ENCODE data around the gene C2CD4A. TPM values are rescaled to one million over a fixed set of nuclear protein-coding genes. Genes with fewer than 3 reads are reported as not detected.

Gene C2CD4A
- total and polyA plus RNA-seq, 9 of the 15 experiments (the other 6 are each of a cell fraction or from before 2014, with no cell fraction given), result not detected

- TF ChIP-seq, protein P1, sequence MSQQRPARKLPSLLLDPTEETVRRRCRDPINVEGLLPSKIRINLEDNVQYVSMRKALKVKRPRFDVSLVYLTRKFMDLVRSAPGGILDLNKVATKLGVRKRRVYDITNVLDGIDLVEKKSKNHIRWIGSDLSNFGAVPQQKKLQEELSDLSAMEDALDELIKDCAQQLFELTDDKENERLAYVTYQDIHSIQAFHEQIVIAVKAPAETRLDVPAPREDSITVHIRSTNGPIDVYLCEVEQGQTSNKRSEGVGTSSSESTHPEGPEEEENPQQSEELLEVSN (IDR thresholded peaks at IDR 0.05; ENCODE audit: borderline replicate concordance in 1 of 2, extremely low read depth in 1 of 2, insufficient read depth in 1 of 2, insufficient read length in 1 of 2, low read depth in 1 of 2, low read length in 1 of 2, poor library complexity in 1 of 2, severe bottlenecking in 1 of 2), result no peak
- no peak for TF ChIP-seq ZBED1 (IDR thresholded peaks at IDR 0.05)
- TF ChIP-seq, protein P2, sequence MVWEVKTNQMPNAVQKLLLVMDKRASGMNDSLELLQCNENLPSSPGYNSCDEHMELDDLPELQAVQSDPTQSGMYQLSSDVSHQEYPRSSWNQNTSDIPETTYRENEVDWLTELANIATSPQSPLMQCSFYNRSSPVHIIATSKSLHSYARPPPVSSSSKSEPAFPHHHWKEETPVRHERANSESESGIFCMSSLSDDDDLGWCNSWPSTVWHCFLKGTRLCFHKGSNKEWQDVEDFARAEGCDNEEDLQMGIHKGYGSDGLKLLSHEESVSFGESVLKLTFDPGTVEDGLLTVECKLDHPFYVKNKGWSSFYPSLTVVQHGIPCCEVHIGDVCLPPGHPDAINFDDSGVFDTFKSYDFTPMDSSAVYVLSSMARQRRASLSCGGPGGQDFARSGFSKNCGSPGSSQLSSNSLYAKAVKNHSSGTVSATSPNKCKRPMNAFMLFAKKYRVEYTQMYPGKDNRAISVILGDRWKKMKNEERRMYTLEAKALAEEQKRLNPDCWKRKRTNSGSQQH (CRISPR knock-in tag; IDR thresholded peaks at IDR 0.05), result no peak
- TF ChIP-seq PRMT5 (CRISPR knock-in tag; IDR thresholded peaks at IDR 0.05), result no peak
- TF ChIP-seq FUS (optimal IDR thresholded peaks at IDR 0.05; ENCODE audit: low read depth, low read length), result no peak
- TF ChIP-seq POLR2H (tag; IDR thresholded peaks at IDR 0.05; ENCODE audit: low read depth), result no peak
- no peak for TF ChIP-seq PTTG1 (tag; IDR thresholded peaks at IDR 0.05; ENCODE audit: low read depth)
- peak; percentile 71; the same call in 1 of the 2 replicates for TF ChIP-seq ZNF589 (CRISPR knock-in tag; IDR thresholded peaks at IDR 0.05; ENCODE audit: low read depth)
- TF ChIP-seq, protein P3, sequence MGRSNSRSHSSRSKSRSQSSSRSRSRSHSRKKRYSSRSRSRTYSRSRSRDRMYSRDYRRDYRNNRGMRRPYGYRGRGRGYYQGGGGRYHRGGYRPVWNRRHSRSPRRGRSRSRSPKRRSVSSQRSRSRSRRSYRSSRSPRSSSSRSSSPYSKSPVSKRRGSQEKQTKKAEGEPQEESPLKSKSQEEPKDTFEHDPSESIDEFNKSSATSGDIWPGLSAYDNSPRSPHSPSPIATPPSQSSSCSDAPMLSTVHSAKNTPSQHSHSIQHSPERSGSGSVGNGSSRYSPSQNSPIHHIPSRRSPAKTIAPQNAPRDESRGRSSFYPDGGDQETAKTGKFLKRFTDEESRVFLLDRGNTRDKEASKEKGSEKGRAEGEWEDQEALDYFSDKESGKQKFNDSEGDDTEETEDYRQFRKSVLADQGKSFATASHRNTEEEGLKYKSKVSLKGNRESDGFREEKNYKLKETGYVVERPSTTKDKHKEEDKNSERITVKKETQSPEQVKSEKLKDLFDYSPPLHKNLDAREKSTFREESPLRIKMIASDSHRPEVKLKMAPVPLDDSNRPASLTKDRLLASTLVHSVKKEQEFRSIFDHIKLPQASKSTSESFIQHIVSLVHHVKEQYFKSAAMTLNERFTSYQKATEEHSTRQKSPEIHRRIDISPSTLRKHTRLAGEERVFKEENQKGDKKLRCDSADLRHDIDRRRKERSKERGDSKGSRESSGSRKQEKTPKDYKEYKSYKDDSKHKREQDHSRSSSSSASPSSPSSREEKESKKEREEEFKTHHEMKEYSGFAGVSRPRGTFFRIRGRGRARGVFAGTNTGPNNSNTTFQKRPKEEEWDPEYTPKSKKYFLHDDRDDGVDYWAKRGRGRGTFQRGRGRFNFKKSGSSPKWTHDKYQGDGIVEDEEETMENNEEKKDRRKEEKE (IDR thresholded peaks at IDR 0.05; ENCODE audit: borderline replicate concordance in 1 of 2, control insufficient read depth in 1 of 2, low read depth in 2 of 2, low read length in 1 of 2), result no peak
- peak; percentile 31; the same call in 1 of the 2 replicates for TF ChIP-seq ZNF239 (CRISPR knock-in tag; IDR thresholded peaks at IDR 0.05)
- TF ChIP-seq TGIF2 (CRISPR knock-in tag; IDR thresholded peaks at IDR 0.05), result no peak
- no peak for TF ChIP-seq MECOM (CRISPR knock-in tag; IDR thresholded peaks at IDR 0.05)
- TF ChIP-seq STAT5B (CRISPR knock-in tag; IDR thresholded peaks at IDR 0.05), result no peak
- TF ChIP-seq SP1 (CRISPR knock-in tag; IDR thresholded peaks at IDR 0.05), result no peak
- TF ChIP-seq SP2 (IDR thresholded peaks at IDR 0.05; ENCODE audit: extremely low read depth, low read depth, low read length, poor library complexity, severe bottlenecking), result no peak
- TF ChIP-seq, protein P4, sequence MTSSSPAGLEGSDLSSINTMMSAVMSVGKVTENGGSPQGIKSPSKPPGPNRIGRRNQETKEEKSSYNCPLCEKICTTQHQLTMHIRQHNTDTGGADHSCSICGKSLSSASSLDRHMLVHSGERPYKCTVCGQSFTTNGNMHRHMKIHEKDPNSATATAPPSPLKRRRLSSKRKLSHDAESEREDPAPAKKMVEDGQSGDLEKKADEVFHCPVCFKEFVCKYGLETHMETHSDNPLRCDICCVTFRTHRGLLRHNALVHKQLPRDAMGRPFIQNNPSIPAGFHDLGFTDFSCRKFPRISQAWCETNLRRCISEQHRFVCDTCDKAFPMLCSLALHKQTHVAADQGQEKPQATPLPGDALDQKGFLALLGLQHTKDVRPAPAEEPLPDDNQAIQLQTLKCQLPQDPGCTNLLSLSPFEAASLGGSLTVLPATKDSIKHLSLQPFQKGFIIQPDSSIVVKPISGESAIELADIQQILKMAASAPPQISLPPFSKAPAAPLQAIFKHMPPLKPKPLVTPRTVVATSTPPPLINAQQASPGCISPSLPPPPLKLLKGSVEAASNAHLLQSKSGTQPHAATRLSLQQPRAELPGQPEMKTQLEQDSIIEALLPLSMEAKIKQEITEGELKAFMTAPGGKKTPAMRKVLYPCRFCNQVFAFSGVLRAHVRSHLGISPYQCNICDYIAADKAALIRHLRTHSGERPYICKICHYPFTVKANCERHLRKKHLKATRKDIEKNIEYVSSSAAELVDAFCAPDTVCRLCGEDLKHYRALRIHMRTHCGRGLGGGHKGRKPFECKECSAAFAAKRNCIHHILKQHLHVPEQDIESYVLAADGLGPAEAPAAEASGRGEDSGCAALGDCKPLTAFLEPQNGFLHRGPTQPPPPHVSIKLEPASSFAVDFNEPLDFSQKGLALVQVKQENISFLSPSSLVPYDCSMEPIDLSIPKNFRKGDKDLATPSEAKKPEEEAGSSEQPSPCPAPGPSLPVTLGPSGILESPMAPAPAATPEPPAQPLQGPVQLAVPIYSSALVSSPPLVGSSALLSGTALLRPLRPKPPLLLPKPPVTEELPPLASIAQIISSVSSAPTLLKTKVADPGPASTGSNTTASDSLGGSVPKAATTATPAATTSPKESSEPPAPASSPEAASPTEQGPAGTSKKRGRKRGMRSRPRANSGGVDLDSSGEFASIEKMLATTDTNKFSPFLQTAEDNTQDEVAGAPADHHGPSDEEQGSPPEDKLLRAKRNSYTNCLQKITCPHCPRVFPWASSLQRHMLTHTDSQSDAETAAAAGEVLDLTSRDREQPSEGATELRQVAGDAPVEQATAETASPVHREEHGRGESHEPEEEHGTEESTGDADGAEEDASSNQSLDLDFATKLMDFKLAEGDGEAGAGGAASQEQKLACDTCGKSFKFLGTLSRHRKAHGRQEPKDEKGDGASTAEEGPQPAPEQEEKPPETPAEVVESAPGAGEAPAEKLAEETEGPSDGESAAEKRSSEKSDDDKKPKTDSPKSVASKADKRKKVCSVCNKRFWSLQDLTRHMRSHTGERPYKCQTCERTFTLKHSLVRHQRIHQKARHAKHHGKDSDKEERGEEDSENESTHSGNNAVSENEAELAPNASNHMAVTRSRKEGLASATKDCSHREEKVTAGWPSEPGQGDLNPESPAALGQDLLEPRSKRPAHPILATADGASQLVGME (CRISPR knock-in tag; IDR thresholded peaks at IDR 0.05), result no peak
- no peak for TF ChIP-seq ETV1 (tag; conservative IDR thresholded peaks at IDR 0.05; ENCODE audit: low read depth)
Observed at GRCh38 chr15:62094388-62094787, 27.6 kb downstream of the C2CD4A start (continued).

All from K562 (cell line).